ENCODE results near the gene CFAP100. TPM values are rescaled to one million over a fixed set of nuclear protein-coding genes. Genes with fewer than 3 reads are reported as not detected.

CFAP100 gene
- total and polyA plus RNA-seq, 2 experiments from 2014 or later = not detected

DNA sequence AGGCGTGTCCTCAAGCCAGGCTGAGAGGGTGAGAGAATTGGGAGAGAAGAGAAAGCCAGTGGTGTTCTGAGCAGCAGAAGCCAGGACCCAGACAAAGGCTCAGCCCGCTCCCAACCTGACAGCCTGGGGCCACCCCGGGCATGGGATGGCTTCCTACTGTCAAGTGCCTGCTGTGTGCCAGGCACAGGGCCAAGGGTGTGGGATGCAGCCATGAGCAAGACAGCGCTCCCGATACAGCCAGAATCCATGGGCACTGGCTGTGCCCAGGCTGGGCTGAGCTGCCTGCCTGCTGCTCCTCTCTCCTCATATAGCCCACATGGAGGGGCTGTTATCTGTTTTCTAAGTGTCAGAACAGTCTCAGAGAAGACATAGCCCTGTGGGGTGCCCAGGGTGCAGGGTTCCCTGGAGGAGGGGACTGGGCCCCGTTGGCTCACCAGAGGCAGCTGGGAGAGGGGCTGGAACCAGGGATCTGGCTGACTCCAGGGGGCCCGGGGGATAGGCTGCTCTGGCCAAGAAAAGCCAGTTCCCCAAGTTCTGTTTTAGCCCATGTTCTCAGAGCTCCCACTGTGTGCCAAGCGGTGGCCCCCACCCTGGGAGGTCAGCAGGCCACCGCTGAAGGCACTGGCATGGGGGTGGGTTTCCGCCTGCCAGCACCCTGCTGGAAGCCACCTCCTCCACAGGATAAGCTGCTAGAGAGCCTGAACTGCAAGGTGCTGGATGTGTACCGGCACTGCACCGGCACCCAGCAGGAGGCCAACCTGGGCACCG lies 39.0 kb downstream of the CFAP100 start:
- Histone ChIP-seq H3K9me3 (ENCODE audit: low read depth) (no peaks in the 10 kb centered on the region), H3K4me3 (no peak overlapping the region), H3K4me1 (ENCODE audit: low read depth) (no peaks in the 10 kb centered on the region), H3K27ac (no peak overlapping the region), H3K36me3 (peaks cover 12% of the 10 kb centered on the region), H3K27me3 (no peaks in the 10 kb centered on the region)
- DNase-seq (ENCODE audit: low read depth in 1 of 2, low spot score in 1 of 2) = no peak
- TF ChIP-seq, protein P1, sequence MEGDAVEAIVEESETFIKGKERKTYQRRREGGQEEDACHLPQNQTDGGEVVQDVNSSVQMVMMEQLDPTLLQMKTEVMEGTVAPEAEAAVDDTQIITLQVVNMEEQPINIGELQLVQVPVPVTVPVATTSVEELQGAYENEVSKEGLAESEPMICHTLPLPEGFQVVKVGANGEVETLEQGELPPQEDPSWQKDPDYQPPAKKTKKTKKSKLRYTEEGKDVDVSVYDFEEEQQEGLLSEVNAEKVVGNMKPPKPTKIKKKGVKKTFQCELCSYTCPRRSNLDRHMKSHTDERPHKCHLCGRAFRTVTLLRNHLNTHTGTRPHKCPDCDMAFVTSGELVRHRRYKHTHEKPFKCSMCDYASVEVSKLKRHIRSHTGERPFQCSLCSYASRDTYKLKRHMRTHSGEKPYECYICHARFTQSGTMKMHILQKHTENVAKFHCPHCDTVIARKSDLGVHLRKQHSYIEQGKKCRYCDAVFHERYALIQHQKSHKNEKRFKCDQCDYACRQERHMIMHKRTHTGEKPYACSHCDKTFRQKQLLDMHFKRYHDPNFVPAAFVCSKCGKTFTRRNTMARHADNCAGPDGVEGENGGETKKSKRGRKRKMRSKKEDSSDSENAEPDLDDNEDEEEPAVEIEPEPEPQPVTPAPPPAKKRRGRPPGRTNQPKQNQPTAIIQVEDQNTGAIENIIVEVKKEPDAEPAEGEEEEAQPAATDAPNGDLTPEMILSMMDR (IDR thresholded peaks at IDR 0.05; ENCODE audit: low read depth, low read length) = no peak

DNA sequence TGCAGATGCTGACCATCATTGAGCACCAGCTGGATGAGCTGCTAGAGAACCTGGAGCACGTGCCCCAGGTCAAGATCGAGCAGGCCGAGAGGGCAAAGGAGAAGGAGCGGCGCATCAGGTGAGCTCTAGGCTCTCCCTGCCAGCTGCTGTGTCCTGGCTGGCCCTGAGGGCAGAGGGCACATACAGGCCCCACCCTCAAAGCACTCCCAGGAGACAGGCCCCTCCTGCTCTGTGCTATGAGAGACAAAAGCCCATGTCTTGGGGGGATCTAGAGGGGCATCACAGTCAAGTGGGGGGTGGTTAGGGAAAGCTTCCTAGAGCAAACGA lies 39.5 kb downstream of the CFAP100 start:
- Histone ChIP-seq H3K36me3 (peaks cover 16% of the 10 kb centered on the region), H3K27ac (no peak overlapping the region), H3K4me3 (no peak overlapping the region), H3K27me3 (no peaks in the 10 kb centered on the region), H3K4me1 (ENCODE audit: low read depth) (no peaks in the 10 kb centered on the region), H3K9me3 (ENCODE audit: low read depth) (no peaks in the 10 kb centered on the region)
- TF ChIP-seq, protein P1 (IDR thresholded peaks at IDR 0.05; ENCODE audit: low read depth, low read length) = no peak
- no peak for DNase-seq (ENCODE audit: low read depth in 1 of 2, low spot score in 1 of 2)

DNA sequence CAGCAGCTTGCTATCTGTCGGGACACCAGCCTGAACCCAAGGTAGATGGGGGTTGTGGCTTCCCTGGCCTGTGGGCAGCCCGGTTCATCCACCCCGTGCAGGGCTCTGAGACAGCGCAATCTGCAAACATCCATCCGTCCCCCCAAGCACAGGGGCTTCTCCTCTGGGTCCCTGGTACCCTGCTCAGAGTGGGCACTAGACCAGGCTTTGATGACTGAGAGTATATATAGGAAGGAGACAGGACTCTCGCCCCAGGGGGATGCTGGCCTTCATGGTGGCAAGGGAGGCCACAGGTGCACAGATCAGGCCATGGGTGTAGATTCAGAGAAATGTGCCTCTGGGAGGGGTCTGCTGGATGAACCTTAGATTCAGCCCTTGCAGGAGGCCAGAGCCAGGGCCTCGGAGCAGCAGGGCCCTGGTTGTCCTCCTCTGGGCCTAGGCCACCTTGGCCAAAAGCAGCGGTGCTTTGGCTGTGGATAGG lies 40.3 kb downstream of the CFAP100 start:
- Histone ChIP-seq H3K27ac (no peak overlapping the region), H3K27me3 (no peaks in the 10 kb centered on the region), H3K9me3 (ENCODE audit: low read depth) (no peaks in the 10 kb centered on the region), H3K36me3 (peaks cover 19% of the 10 kb centered on the region), H3K4me3 (no peak overlapping the region), H3K4me1 (ENCODE audit: low read depth) (no peaks in the 10 kb centered on the region)
- DNase-seq (ENCODE audit: low read depth in 1 of 2, low spot score in 1 of 2) = no peak
- TF ChIP-seq, protein P1 (IDR thresholded peaks at IDR 0.05; ENCODE audit: low read depth, low read length) = no peak

DNA sequence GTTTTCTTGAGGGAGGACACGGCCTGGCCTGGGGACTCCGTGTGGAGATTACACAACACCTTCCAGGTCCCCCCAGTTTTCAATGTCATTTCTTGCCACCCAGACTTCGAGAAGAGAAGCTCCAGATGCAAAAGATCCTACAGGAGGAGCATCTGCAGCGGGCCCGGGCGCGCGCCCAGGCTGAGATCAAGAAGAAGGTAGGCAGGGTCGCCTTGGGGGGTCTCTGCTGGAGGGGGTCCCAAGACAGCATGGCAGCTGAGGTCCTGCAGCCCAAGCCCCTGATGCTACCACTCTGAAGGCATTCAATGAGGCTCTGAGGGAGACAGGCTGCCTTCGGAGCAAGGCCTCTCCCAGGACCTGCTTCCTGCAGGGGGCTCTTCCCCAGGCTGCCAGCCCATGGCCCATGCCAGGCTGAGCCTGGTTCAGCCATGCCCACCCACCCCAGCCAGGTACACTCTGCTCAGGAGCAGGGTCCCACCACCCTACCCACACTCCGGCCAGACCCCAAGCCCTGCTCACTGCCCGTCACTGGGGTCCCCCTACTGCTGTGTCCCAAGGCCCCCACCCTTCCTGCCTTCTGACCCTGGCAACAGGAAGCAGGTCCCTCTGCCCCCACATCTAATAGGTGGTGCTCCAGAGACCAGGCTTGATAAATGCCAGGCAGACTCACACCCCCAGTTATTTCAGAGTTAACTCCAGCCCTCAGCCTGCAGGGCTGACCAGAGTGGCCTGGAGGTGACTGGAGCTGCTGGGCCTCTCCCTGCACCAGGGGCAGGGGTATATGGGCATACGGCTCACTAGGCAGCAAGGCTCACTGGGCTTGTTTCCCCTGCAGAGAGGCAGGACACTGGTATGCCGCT lies 41.0 kb downstream of the CFAP100 start:
- Histone ChIP-seq H3K4me3 (no peak overlapping the region), H3K27ac (no peak overlapping the region), H3K36me3 (peaks cover 19% of the 10 kb centered on the region), H3K9me3 (ENCODE audit: low read depth) (no peaks in the 10 kb centered on the region), H3K4me1 (ENCODE audit: low read depth) (no peaks in the 10 kb centered on the region), H3K27me3 (no peaks in the 10 kb centered on the region)
- TF ChIP-seq, protein P1 (IDR thresholded peaks at IDR 0.05; ENCODE audit: low read depth, low read length) = no peak
- DNase-seq (ENCODE audit: low read depth in 1 of 2, low spot score in 1 of 2) = no peak

DNA sequence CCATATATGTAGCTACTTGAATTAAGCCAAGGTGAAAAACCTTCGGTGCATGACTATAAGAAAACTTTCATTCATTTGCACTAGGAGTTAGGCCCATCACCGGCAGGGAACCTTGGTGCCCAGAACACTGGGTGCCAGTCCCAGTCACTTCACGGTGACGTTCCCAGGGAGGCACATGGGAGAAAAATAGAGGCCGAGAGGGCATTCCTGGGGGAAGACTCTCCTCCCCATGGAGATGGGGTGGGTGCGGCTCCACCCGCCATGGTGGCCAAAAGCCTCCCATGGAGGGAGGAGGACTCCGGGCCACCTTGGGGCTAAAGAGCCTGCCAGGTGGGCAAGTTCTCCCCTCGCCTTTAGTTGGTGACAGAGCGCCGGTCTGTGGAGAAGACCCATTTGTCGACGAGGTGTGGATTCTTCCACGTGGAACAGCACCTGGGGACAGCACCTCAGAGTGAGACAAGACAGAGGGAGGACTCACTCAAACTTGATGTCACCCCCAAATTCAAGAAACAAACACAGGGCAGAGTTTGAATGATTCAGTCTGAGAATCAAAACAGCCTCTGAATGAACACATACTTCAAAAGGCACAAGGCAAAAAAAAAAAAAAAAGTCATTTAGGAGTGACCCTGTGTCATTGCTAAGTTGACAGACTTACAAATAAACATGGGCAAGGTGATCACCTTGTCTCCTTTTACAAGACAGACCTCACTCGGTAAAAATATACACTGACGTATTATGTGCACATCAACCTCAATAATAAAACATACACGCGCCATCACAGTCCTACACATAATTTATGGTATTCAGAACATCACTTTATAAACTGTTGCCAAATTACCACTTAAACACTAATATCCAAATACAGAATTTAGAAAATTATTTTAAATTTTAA lies 42.4 kb downstream of the CFAP100 start:
- TF ChIP-seq, protein P1 (IDR thresholded peaks at IDR 0.05; ENCODE audit: low read depth, low read length) = no peak
- Histone ChIP-seq H3K36me3 (peaks cover 19% of the 10 kb centered on the region), H3K4me1 (ENCODE audit: low read depth) (no peaks in the 10 kb centered on the region)

More for the DNA sequence above, 42.4 kb downstream of the CFAP100 start:
- DNase-seq (ENCODE audit: low read depth in 1 of 2, low spot score in 1 of 2) = no peak
- no peaks in the 10 kb centered on the region for H3K27me3 ChIP-seq
- no peaks in the 10 kb centered on the region for H3K9me3 ChIP-seq (ENCODE audit: low read depth)
- H3K4me3 ChIP-seq = no peak overlapping the region
- no peak overlapping the region for H3K27ac ChIP-seq
